Nephron (organoid): ENCODE measurements around the gene KCNMA1.

Experiments
- H3K27ac Mint-ChIP-seq, 3 experiments: 2 replicates each; pipeline ENCODE4 v1.8.0; 2020; ENCODE audit warnings: mixed read lengths in 3 of 3, mild to moderate bottlenecking in 2 of 3, moderate library complexity in 1 of 3
- H3K27me3 Mint-ChIP-seq: 2 replicates; pipeline ENCODE4 v1.8.0; 2021; ENCODE audit warnings: low read depth, mild to moderate bottlenecking, moderate library complexity, mixed read lengths
- H3K36me3 Mint-ChIP-seq: 2 replicates; pipeline ENCODE4 v1.8.0; 2020; ENCODE audit warnings: low read depth, mixed read lengths
- H3K4me1 Mint-ChIP-seq: 2 replicates; pipeline ENCODE4 v1.8.0; 2020; ENCODE audit warnings: mixed read lengths
- H3K4me3 Mint-ChIP-seq, 3 experiments: 2 replicates each; pipeline ENCODE4 v1.8.0; 2020; ENCODE audit warnings: mild to moderate bottlenecking in 3 of 3, mixed read lengths in 3 of 3, moderate library complexity in 2 of 3
- H3K9me3 Mint-ChIP-seq: 2 replicates; pipeline ENCODE4 v1.8.0; 2020; ENCODE audit warnings: mixed read lengths
- TF ChIP-seq, protein P1 (sequence below), 3 experiments: fragments of 200-600 bp; sonication (generic); IDR thresholded peaks; one replicate each; pipeline ENCODE4 v1.5.0; 2021; ENCODE audit warnings: antibody characterized with exemption in 3 of 3; ENCODE audit not compliant: unreplicated experiment in 3 of 3

KCNMA1 gene

DNA sequence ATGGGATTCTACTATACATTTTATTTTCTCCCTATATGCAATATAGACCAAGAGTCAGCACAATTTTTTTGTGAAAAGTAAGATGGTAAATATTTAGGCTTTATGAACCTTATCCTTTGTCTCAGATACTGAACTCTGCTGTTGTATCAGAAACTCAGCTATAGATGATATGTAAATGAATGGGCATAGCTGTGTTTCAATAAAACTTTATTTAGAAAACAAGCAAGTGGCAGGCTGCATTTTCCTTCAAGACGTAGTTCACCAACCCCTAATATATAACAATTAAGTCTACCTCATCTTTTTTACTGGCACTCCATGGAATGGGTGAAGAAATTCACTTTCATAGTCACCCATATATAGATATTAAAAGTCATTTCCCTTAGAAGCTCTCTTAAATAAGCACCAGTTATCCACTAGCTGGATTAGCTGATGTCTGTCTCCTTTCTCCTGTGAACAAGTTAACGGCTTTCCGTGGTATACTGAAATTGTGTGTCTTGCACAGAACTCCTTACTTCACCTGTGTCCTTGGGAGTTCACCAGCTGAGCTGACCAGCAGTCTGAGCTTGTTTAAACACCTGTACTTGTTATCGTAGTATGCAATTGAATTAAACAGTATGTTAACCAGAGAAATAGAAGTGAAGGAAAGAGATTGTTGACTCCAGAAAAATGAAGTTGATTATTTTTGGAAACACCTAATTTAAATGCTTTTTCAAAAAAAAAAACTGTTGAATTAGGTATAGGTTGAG is 770.6 kb downstream of the KCNMA1 start:
- Mint-ChIP-seq H3K9me3 (peaks cover 6% of the 10 kb centered on the region), H3K4me1 (peaks cover 16% of the 10 kb centered on the region), H3K36me3 (no peaks in the 10 kb centered on the region), H3K27ac (no peak overlapping the region), H3K27me3 (peaks cover 4% of the 10 kb centered on the region), H3K4me3 (no peak overlapping the region)
- TF ChIP-seq, protein P1, sequence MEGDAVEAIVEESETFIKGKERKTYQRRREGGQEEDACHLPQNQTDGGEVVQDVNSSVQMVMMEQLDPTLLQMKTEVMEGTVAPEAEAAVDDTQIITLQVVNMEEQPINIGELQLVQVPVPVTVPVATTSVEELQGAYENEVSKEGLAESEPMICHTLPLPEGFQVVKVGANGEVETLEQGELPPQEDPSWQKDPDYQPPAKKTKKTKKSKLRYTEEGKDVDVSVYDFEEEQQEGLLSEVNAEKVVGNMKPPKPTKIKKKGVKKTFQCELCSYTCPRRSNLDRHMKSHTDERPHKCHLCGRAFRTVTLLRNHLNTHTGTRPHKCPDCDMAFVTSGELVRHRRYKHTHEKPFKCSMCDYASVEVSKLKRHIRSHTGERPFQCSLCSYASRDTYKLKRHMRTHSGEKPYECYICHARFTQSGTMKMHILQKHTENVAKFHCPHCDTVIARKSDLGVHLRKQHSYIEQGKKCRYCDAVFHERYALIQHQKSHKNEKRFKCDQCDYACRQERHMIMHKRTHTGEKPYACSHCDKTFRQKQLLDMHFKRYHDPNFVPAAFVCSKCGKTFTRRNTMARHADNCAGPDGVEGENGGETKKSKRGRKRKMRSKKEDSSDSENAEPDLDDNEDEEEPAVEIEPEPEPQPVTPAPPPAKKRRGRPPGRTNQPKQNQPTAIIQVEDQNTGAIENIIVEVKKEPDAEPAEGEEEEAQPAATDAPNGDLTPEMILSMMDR (IDR thresholded peaks at IDR 0.05; ENCODE audit: unreplicated experiment in 3 of 3) = no peak

DNA sequence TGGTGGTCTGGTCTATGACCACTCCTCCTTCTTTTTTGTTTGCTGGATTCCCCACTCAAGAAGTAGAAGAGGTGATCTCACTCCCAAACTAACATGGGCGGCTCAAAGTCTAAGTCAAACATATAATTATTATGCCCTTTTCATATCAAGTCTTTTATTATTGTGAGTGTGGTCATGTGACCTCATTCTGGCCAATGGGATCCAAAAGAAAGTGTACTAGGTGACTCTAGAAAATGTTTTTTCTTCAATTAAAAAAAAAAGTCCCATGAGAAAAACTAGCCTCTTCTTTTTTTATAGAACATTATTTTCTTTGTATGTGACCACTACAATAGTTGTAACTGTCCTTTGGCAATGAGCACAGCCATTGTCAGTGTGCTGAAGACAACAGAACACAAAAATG is 772.7 kb downstream of the KCNMA1 start:
- H3K36me3 Mint-ChIP-seq = no peaks in the 10 kb centered on the region
- TF ChIP-seq, protein P1 (IDR thresholded peaks at IDR 0.05; ENCODE audit: unreplicated experiment in 3 of 3) = no peak
- H3K4me1 Mint-ChIP-seq = peaks cover 16% of the 10 kb centered on the region
- no peak overlapping the region for H3K27ac Mint-ChIP-seq
- H3K9me3 Mint-ChIP-seq = peaks cover 8% of the 10 kb centered on the region
- H3K27me3 Mint-ChIP-seq = peaks cover 1% of the 10 kb centered on the region
- H3K4me3 Mint-ChIP-seq = no peak overlapping the region

DNA sequence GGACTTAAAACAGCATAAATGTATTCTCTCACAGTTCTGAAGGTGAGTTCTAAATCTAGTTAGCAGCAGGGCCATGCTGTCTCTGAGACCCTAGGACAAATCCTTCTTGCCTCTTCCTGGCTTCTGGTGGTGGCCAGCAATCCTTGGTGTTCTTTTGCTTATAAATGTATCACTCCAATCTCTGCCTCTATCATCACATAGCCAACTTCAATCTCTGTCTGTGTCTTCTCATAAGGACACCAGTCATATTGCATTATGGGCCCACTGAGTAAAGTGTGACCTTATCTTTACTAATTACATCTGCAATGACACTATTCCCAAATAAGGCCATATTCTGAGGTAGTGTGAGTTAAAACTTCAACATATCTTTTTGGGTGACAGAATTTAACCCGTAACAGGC is 778.9 kb downstream of the KCNMA1 start:
- Mint-ChIP-seq H3K4me3 (no peak overlapping the region), H3K9me3 (peaks cover 13% of the 10 kb centered on the region), H3K36me3 (no peaks in the 10 kb centered on the region), H3K27me3 (no peaks in the 10 kb centered on the region), H3K27ac (no peak overlapping the region), H3K4me1 (no peaks in the 10 kb centered on the region)
- TF ChIP-seq, protein P1 (IDR thresholded peaks at IDR 0.05; ENCODE audit: unreplicated experiment in 3 of 3) = no peak

DNA sequence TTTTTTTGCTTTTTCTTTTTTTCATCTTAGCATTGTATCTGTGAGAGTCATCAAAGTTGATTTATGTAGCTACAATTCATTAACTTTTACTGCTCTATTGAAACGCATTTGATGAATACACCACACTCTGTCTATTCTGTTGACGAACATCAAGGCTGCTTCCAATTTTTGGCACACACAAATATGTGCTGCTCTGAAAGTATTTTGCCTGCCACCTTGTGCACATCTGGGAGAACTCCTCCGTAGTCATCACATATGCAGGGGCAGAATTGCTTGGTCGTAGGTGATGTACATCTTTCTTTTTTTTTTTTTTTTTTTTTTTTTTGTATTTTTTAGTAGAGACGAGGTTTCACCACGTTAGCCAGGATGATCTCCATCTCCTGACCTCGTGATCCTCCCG is 796.8 kb downstream of the KCNMA1 start:
- no peaks in the 10 kb centered on the region for H3K4me1 Mint-ChIP-seq
- H3K36me3 Mint-ChIP-seq = peaks cover 3% of the 10 kb centered on the region
- no peaks in the 10 kb centered on the region for H3K27me3 Mint-ChIP-seq
- no peak overlapping the region for H3K4me3 Mint-ChIP-seq
- H3K27ac Mint-ChIP-seq = no peak overlapping the region
- H3K9me3 Mint-ChIP-seq = peaks cover 10% of the 10 kb centered on the region
- TF ChIP-seq, protein P1 (IDR thresholded peaks at IDR 0.05; ENCODE audit: unreplicated experiment in 3 of 3) = no peak

DNA sequence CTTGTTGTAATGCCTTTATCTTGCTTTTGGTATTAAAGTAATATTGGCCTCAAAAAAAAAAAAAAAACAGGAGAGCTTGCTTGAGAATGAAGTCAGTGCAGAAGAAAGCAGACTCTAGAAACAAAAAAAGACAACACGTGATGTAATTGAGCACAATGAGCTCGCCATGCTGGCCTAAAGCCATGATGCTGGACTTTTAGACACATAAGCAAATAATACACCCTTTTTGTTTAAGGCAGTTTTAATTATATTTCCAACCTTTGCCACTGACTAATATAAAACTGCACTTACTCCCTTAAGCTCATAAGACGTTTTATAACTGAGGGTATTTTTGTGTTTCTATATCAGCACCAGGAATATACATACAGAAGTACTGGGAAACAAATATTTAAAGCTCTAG is 798.3 kb downstream of the KCNMA1 start:
- Mint-ChIP-seq H3K27ac (peak overlapping the region in 1 of 3 experiments; percentile 11), H3K4me1 (no peaks in the 10 kb centered on the region), H3K27me3 (no peaks in the 10 kb centered on the region), H3K36me3 (no peaks in the 10 kb centered on the region), H3K4me3 (no peak overlapping the region), H3K9me3 (peaks cover 2% of the 10 kb centered on the region)
- TF ChIP-seq, protein P1 (IDR thresholded peaks at IDR 0.05; ENCODE audit: unreplicated experiment in 3 of 3) = no peak

DNA sequence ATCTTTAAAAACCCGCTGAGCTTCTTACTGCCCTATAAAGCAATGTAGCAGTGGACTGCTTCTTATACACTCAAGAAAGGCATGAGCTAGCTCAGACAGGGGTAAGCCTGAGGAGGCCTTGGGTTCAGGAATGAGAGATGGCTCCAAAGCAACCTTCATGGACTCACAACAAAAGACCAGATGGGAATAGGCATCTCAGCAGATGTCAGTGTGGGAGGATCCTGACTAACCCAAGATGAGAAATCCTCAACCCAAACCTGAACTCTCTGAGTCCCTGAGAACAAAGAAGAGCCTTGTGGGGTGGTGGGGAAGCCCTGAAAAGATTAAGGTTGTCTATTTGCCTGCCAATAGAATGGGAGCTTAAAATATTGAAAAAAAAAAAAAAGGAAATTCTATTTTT is 807.4 kb downstream of the KCNMA1 start:
- Mint-ChIP-seq H3K36me3 (no peaks in the 10 kb centered on the region), H3K9me3 (peaks cover 10% of the 10 kb centered on the region), H3K4me1 (no peaks in the 10 kb centered on the region), H3K27me3 (no peaks in the 10 kb centered on the region), H3K27ac (no peak overlapping the region), H3K4me3 (no peak overlapping the region)
- TF ChIP-seq, protein P1 (IDR thresholded peaks at IDR 0.05; ENCODE audit: unreplicated experiment in 3 of 3) = no peak
